CD4-positive, alpha-beta memory T cell (primary cell): ENCODE measurements around the gene ADAMTS16. TPM values are rescaled to one million over a fixed set of nuclear protein-coding genes. Genes with fewer than 3 reads are reported as not detected.

Experiments used
- CTCF ChIA-PET: fragments of 350-600 bp; sonication (Branson Sonifier 250); formaldehyde crosslinking; loops from one replicate; lab custom pipeline; 2021; ENCODE audit warnings: inconsistent platforms; ENCODE audit not compliant: partially characterized antibody; lab: Charles Lee
- POLR2A ChIA-PET: fragments of 350-600 bp; sonication (Branson Sonifier 250); formaldehyde crosslinking; loops from one replicate; lab custom pipeline; 2021; ENCODE audit not compliant: partially characterized antibody; lab: Charles Lee
- DNase-seq, 5 donors: peaks; one replicate each; pipeline versions ENCODE4 v3.0.0 to v3.0.0-alpha.2; 2020 to 2022; ENCODE audit warnings: mixed read lengths in 1 of 5
- H3K27ac ChIP-seq: one replicate; pipeline ENCODE4 v1.7.0; 2013; ENCODE audit warnings: low read depth, low read length
- H3K27me3 ChIP-seq: 2 replicates; pipeline ENCODE4 v1.7.0; 2013; ENCODE audit warnings: mild to moderate bottlenecking, low read length, moderate library complexity; ENCODE audit not compliant: insufficient read depth
- H3K36me3 ChIP-seq: 2 replicates; pipeline ENCODE4 v1.7.0; 2013; ENCODE audit warnings: mild to moderate bottlenecking, low read length, moderate library complexity; ENCODE audit not compliant: insufficient read depth
- H3K4me1 ChIP-seq: 2 replicates; pipeline ENCODE4 v1.7.0; 2013; ENCODE audit warnings: mild to moderate bottlenecking, low read length, moderate library complexity; ENCODE audit not compliant: insufficient read depth
- H3K4me3 ChIP-seq, 2 donors: one replicate each; pipeline ENCODE4 v1.7.0; 2013; ENCODE audit warnings: low read length in 2 of 2, mild to moderate bottlenecking in 1 of 2
- H3K9me3 ChIP-seq, 2 donors: one replicate each; pipeline ENCODE4 v1.7.0; 2013; ENCODE audit warnings: low read length in 2 of 2, control low read depth in 1 of 2; ENCODE audit not compliant: control insufficient read depth in 1 of 2
- H3K27ac Mint-ChIP-seq, 7 donors: one replicate each; pipeline ENCODE4 v1.8.0; 2020 to 2021; ENCODE audit warnings: mixed read lengths in 7 of 7, mild to moderate bottlenecking in 6 of 7, inconsistent platforms in 3 of 7, moderate library complexity in 3 of 7
- H3K27me3 Mint-ChIP-seq, 2 donors: one replicate each; pipeline ENCODE4 v1.8.0; 2020 to 2021; ENCODE audit warnings: mixed read lengths in 2 of 2
- H3K36me3 Mint-ChIP-seq, 2 donors: one replicate each; pipeline ENCODE4 v1.8.0; 2020 to 2021; ENCODE audit warnings: mixed read lengths in 2 of 2, inconsistent platforms in 1 of 2, mild to moderate bottlenecking in 1 of 2
- H3K4me1 Mint-ChIP-seq, 4 donors: one replicate each; pipeline ENCODE4 v1.8.0; 2020 to 2021; ENCODE audit warnings: mixed read lengths in 4 of 4, mild to moderate bottlenecking in 1 of 4
- H3K4me3 Mint-ChIP-seq, 8 donors: one replicate each; pipeline ENCODE4 v1.8.0; 2020 to 2021; ENCODE audit warnings: mixed read lengths in 8 of 8, mild to moderate bottlenecking in 7 of 8, moderate library complexity in 6 of 8, inconsistent platforms in 3 of 8
- H3K9me3 Mint-ChIP-seq, 8 donors: one replicate each; pipeline ENCODE4 v1.8.0; 2020 to 2021; ENCODE audit warnings: mixed read lengths in 8 of 8, mild to moderate bottlenecking in 5 of 8, inconsistent platforms in 3 of 8, moderate library complexity in 1 of 8
- intact Hi-C: fragments of 100-400 bp; cut with micrococcal nuclease; formaldehyde crosslinking; loops from one replicate; pipeline ENCODE4 v1.15.1; 2023
- polyA plus RNA-seq, 2 donors: library from polyadenylated mRNA; unstranded; fragments of 300-500 nt; fragmentation: Illumina TruSeq; gene quantifications; one replicate each; pipeline ENCODE4 v1.2.3, GENCODE V29; 2021
- total RNA-seq, 2 experiments: library from RNA; stranded (reverse); gene quantifications; one replicate each; pipeline ENCODE4 v1.2.3, GENCODE V29; 2021

Gene ADAMTS16
- total and polyA plus RNA-seq, 4 experiments from 2014 or later = not detected

GRCh38 chr5:5273398-5273797 lies 133.3 kb downstream of the ADAMTS16 start:
- CTCF ChIA-PET = no interaction called here
- POLR2A ChIA-PET = no interaction called here

GRCh38 chr5:5273976-5274375 lies 133.8 kb downstream of the ADAMTS16 start:
- H3K9me3 ChIP-seq = no peaks in the 10 kb centered on the region
- H3K27ac ChIP-seq = no peak overlapping the region
- intact Hi-C loops = no loop called here
- H3K4me3 Mint-ChIP-seq = no peak overlapping the region
- H3K27ac Mint-ChIP-seq = no peak overlapping the region
- no peaks in the 10 kb centered on the region for H3K4me1 ChIP-seq
- H3K9me3 Mint-ChIP-seq = peaks cover 0 to 3% (median 0%) of the 10 kb centered on the region in 8 donors
- ChIA-PET POLR2A (no interaction called here), CTCF (no interaction called here)
- no peak for DNase-seq
- no peaks in the 10 kb centered on the region for H3K36me3 Mint-ChIP-seq
- no peaks in the 10 kb centered on the region for H3K36me3 ChIP-seq
- H3K27me3 ChIP-seq = no peaks in the 10 kb centered on the region
- no peak overlapping the region for H3K4me3 ChIP-seq
- H3K27me3 Mint-ChIP-seq = no peaks in the 10 kb centered on the region
- no peaks in the 10 kb centered on the region for H3K4me1 Mint-ChIP-seq

More at GRCh38 chr5:5273398-5273797, 133.3 kb downstream of the ADAMTS16 start:
- Mint-ChIP-seq H3K9me3 (peaks cover 0 to 3% (median 0%) of the 10 kb centered on the region in 8 donors), H3K4me3 (no peak overlapping the region), H3K36me3 (no peaks in the 10 kb centered on the region), H3K4me1 (no peaks in the 10 kb centered on the region), H3K27me3 (no peaks in the 10 kb centered on the region), H3K27ac (no peak overlapping the region)
- no peak overlapping the region for H3K4me3 ChIP-seq
- H3K4me1 ChIP-seq = no peaks in the 10 kb centered on the region
- no peak overlapping the region for H3K27ac ChIP-seq
- intact Hi-C loops = no loop called here
- H3K9me3 ChIP-seq = no peaks in the 10 kb centered on the region
- no peaks in the 10 kb centered on the region for H3K36me3 ChIP-seq
- no peak for DNase-seq
- no peaks in the 10 kb centered on the region for H3K27me3 ChIP-seq

DNA sequence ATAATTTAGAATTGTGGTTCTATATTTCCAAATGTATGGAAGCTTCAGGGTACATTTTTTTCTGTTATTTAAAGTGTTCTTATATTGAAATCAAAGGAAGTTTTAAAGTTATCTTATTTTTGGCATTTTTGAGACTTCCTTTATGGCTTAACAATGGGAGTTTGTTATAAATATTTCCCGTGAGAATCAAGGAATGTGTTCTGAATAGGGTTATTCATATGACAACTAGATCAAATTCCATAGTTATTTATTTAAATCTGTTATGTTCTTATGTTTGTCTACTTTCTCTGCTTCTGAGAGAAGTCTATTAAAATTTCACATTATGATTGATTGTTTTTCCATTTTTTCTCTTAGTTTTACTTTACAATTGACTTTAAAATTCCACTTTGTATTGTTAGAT lies 135.1 kb downstream of the ADAMTS16 start:
- Histone ChIP-seq H3K27ac (no peak overlapping the region), H3K9me3 (no peaks in the 10 kb centered on the region), H3K36me3 (no peaks in the 10 kb centered on the region), H3K4me3 (no peak overlapping the region), H3K27me3 (no peaks in the 10 kb centered on the region), H3K4me1 (no peaks in the 10 kb centered on the region)
- H3K4me1 Mint-ChIP-seq = no peaks in the 10 kb centered on the region
- DNase-seq = no peak
- H3K27me3 Mint-ChIP-seq = no peaks in the 10 kb centered on the region
- no peak overlapping the region for H3K4me3 Mint-ChIP-seq
- no peak overlapping the region for H3K27ac Mint-ChIP-seq
- ChIA-PET POLR2A (no interaction called here), CTCF (no interaction called here)
- H3K36me3 Mint-ChIP-seq = no peaks in the 10 kb centered on the region
- peaks cover 0 to 4% (median 0%) of the 10 kb centered on the region in 8 donors for H3K9me3 Mint-ChIP-seq
- intact Hi-C loops = no loop called here

DNA sequence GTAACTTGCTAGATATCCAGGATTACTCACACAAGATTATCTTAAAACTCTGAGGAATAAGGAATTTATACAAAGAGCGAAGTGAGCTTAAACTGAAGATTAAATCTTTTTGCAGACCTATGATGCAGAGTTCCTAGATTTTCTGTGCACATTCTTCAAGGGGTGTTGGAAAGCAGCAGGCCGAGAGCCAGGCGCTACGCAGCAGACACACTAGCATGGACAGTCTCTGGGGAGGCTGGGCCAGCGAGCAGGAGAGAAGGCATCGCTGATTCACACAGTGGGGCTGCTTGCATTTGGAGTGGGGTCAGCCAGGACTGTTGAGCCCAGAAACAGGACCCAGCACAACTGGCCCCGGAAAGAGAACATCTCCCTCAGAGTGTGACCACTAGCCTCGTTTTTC lies 136.3 kb downstream of the ADAMTS16 start:
- ChIA-PET CTCF (no interaction called here), POLR2A (no interaction called here)
- Mint-ChIP-seq H3K9me3 (peaks cover 0 to 4% (median 0%) of the 10 kb centered on the region in 8 donors), H3K27me3 (no peaks in the 10 kb centered on the region), H3K27ac (no peak overlapping the region), H3K36me3 (no peaks in the 10 kb centered on the region), H3K4me1 (no peaks in the 10 kb centered on the region), H3K4me3 (no peak overlapping the region)
- H3K27ac ChIP-seq = no peak overlapping the region
- intact Hi-C loops = no loop called here
- H3K9me3 ChIP-seq = no peaks in the 10 kb centered on the region
- no peak for DNase-seq
- H3K4me1 ChIP-seq = no peaks in the 10 kb centered on the region
- H3K4me3 ChIP-seq = no peak overlapping the region
- H3K27me3 ChIP-seq = no peaks in the 10 kb centered on the region
- H3K36me3 ChIP-seq = no peaks in the 10 kb centered on the region

DNA sequence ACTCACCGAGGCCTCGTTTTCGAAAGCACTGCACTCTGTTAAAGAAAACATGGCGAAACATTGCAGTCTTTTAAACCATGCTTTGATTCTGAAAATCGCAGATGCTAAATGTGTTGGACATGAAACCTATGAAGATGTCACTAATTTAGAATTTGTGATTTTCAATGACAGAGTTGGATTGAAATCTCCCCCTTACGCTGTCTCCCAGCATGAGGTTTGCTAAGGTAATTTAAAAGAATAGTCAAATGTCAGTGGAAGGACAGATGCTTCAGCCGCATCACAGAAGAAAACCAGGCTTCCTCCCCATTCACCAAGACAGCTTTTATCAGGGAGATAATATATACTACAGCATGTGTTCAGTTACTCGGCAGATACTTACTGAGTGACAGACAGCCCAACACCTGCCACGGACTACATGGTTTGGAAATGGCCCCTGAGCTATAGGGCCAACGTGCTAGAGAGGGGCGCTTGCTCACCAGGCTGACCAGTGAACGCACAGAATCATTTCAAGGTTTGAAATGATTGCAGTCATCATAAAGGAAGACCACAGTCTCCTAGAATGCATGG lies 136.9 kb downstream of the ADAMTS16 start:
- CTCF ChIA-PET = no interaction called here
- Mint-ChIP-seq H3K36me3 (no peaks in the 10 kb centered on the region), H3K4me3 (no peak overlapping the region), H3K9me3 (peaks cover 0 to 4% (median 0%) of the 10 kb centered on the region in 8 donors), H3K27ac (no peak overlapping the region), H3K27me3 (no peaks in the 10 kb centered on the region), H3K4me1 (no peaks in the 10 kb centered on the region)
- no peaks in the 10 kb centered on the region for H3K36me3 ChIP-seq
- no peaks in the 10 kb centered on the region for H3K9me3 ChIP-seq
- no peaks in the 10 kb centered on the region for H3K4me1 ChIP-seq
- no peak overlapping the region for H3K4me3 ChIP-seq
- intact Hi-C loops = no loop called here
- POLR2A ChIA-PET = no interaction called here
- no peaks in the 10 kb centered on the region for H3K27me3 ChIP-seq
- no peak for DNase-seq
- no peak overlapping the region for H3K27ac ChIP-seq

- H3K27ac Mint-ChIP-seq = no peak overlapping the region
- no peak overlapping the region for H3K4me3 ChIP-seq
- no peaks in the 10 kb centered on the region for H3K9me3 ChIP-seq
- H3K9me3 Mint-ChIP-seq = peaks cover 0 to 10% (median 3%) of the 10 kb centered on the region in 8 donors
- H3K36me3 Mint-ChIP-seq = no peaks in the 10 kb centered on the region
- ChIA-PET CTCF (no interaction called here), POLR2A (no interaction called here)
- no peak overlapping the region for H3K27ac ChIP-seq
- H3K27me3 ChIP-seq = no peaks in the 10 kb centered on the region
- H3K4me1 ChIP-seq = no peaks in the 10 kb centered on the region
- intact Hi-C loops = no loop called here
- no peak overlapping the region for H3K4me3 Mint-ChIP-seq
- no peak for DNase-seq
- H3K4me1 Mint-ChIP-seq = no peaks in the 10 kb centered on the region
- H3K27me3 Mint-ChIP-seq = peaks cover 0 to 3% of the 10 kb centered on the region in 2 donors
- H3K36me3 ChIP-seq = no peaks in the 10 kb centered on the region
Measured at GRCh38 chr5:5278201-5278814, 138.2 kb downstream of the ADAMTS16 start.

- no peak for DNase-seq
- H3K9me3 ChIP-seq = no peaks in the 10 kb centered on the region
- H3K4me3 Mint-ChIP-seq = no peak overlapping the region
- H3K36me3 Mint-ChIP-seq = no peaks in the 10 kb centered on the region
- no peaks in the 10 kb centered on the region for H3K36me3 ChIP-seq
- ChIA-PET CTCF (no interaction called here), POLR2A (no interaction called here)
- H3K27ac Mint-ChIP-seq = no peak overlapping the region
- no peak overlapping the region for H3K27ac ChIP-seq
- no peaks in the 10 kb centered on the region for H3K4me1 ChIP-seq
- H3K27me3 Mint-ChIP-seq = peaks cover 0 to 3% of the 10 kb centered on the region in 2 donors
- intact Hi-C loops = no loop called here
- H3K4me3 ChIP-seq = no peak overlapping the region
- no peaks in the 10 kb centered on the region for H3K4me1 Mint-ChIP-seq
- H3K9me3 Mint-ChIP-seq = peaks cover 0 to 10% (median 3%) of the 10 kb centered on the region in 8 donors
- H3K27me3 ChIP-seq = no peaks in the 10 kb centered on the region
Measured at GRCh38 chr5:5278815-5279381, 138.8 kb downstream of the ADAMTS16 start.
